Measurements from ENCODE around the gene B3GALT5.

DNA sequence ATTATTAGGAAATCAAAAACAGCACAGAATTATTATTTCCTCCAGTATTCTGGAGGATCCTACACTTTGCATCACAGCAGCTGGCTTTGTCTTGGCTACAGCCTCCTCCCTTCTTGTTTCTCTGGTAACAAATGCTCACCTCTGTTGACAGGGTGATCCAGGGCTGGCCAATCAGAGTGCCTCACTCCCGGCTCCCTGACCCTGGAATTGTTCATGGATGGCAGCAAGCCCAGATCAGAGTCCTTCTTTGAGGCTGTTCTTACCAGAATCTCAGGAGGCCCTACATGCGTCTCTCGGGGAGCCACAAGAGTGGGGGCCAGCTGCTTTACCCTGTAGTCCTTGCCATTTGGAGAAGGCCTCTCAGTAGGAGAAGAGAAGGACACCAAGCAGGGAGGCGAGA is 83.9 kb downstream of the B3GALT5 start:
- TF ChIP-seq CTCF (IDR thresholded peaks at IDR 0.05) = no peak
- TF ChIP-seq POLR2A (IDR thresholded peaks at IDR 0.05) = no peak
- no peak for TF ChIP-seq POLR2AphosphoS5 (IDR thresholded peaks at IDR 0.05)
- no peak for TF ChIP-seq EP300 (IDR thresholded peaks at IDR 0.05)
